IPS DF 6.9 (cell line): Measurements from ENCODE around the gene B3GALT6.

Experiments used
- DNase-seq: peaks from one replicate; pipeline ENCODE4 v3.0.0-alpha.2; 2013; ENCODE audit warnings: low read depth, low spot score
- H3K27ac ChIP-seq: one replicate; pipeline ENCODE4 v1.5.1; 2013; ENCODE audit warnings: low read length, control low read depth
- H3K27me3 ChIP-seq: 2 replicates; pipeline ENCODE4 v1.6.1; 2013; ENCODE audit warnings: mild to moderate bottlenecking, low read length; ENCODE audit not compliant: control insufficient read depth, insufficient read depth
- H3K36me3 ChIP-seq: 2 replicates; pipeline ENCODE4 v1.6.1; 2013; ENCODE audit warnings: low read length; ENCODE audit not compliant: control insufficient read depth, insufficient read depth
- H3K4me1 ChIP-seq: 2 replicates; pipeline ENCODE4 v1.6.1; 2013; ENCODE audit warnings: low read length; ENCODE audit not compliant: control insufficient read depth, insufficient read depth
- H3K4me3 ChIP-seq: 2 replicates; pipeline ENCODE4 v1.5.1; 2013; ENCODE audit warnings: mild to moderate bottlenecking, low read length
- H3K9me3 ChIP-seq: 2 replicates; pipeline ENCODE4 v1.6.1; 2013; ENCODE audit warnings: low read length, inconsistent platforms; ENCODE audit not compliant: control insufficient read depth, insufficient read depth
- WGBS: extraction: QIAGEN DNeasy Blood & Tissue Kit; methylation state at CpG from one replicate; pipeline ENCODE4 v1.1.7; 2013; ENCODE audit warnings: mixed read lengths, missing lambda C conversion rate; ENCODE audit not compliant: insufficient read length, insufficient coverage; 5-methylcytosine and 5-hydroxymethylcytosine counted together

Gene B3GALT6

DNA sequence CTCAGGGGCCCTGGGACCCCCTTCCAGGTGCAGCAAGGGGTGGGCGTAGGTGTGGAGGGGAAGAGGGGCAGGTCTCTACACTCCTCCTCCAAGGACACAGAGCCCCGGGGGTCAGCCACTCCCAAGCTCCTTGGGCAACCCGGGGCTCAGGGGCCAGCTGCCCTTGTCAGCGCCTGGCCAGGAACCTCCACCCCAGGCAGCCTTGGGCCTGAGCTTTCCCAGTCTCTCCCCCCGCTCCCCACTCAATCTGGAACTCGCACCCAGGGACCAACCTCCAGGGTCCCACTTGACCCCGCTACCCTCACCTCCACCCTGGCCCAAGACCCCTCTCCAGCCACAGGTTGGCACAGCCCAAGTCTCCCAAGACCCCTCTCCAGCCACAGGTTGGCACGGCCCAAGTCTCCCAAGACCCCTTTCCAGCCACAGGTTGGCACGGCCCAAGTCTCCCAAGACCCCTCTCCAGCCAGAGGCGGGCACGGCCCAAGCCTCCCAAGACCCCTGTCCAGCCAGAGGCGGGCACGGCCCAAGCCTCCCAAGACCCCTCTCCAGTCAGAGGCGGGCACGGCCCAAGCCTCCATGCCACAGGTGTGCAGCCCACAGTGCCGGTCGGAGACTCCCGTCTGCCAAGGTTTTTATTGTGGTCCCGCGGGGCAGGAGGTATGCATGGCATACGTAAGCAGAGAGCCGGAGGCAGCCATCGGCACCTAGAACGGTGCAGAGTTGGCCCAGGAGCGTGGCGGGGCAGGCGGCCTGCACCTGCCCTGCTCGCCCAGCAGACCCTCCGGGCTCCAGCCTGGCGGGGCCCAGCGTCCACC, 21.1 kb upstream of the B3GALT6 start:
- WGBS: no CpG with 5 or more reads among the region's 31 CpGs

DNA sequence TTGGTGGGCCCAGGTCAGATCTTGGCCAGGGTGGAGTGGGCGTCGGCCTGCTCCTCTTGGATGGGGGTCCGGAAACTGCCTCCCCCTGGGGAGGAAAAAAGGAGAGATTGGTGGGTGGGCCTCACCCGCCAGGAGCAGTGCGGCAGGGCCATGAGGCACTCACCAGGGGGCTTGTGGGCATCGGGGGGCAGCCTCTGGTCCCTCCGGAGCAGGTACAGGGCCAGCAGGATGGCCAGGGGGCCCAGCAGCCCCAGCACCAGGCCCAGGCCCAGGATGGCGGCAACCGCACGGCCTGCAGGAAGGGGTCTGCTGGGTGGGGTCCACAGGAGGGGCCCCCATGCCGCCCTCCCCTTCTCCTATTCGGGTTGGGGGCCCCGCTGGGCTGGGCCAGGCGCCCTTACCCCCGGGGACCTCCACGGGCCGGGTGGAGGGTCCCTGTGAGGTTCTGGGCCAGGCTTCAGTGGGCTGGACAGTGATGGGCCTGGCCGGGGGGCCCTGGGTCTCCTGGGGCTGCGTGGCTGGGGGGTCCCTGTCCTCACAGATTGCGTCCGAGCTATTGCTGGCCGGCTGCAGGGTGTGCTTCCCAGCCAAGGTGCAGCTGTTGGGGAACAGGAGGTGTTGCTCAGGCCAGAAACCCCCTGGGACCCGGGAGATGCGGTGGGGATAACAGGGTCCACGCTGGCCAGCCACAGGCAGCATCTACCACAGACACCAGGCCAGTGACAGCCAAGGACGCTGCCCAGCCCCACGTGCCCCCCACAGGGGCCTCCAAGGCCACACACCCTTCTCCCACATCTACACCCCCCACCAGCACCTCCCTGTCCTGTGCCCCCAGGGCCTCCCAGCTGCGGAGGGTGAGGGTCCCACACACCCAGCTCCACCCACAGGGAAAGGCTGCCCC, 20.2 kb upstream of the B3GALT6 start:
- no peak overlapping the region for H3K27ac ChIP-seq
- DNase-seq: no peak
- no peaks in the 10 kb centered on the region for H3K27me3 ChIP-seq
- no CpG with 5 or more reads among the region's 28 CpGs for WGBS
- H3K36me3 ChIP-seq: no peaks in the 10 kb centered on the region; the same call in 1 of the 2 replicates
- peaks cover 1% of the 10 kb centered on the region; the same call in 1 of the 2 replicates for H3K4me1 ChIP-seq
- H3K9me3 ChIP-seq: no peaks in the 10 kb centered on the region
- H3K4me3 ChIP-seq: no peak overlapping the region; the same call in 1 of the 2 replicates

More for the DNA sequence above, 21.1 kb upstream of the B3GALT6 start:
- Histone ChIP-seq H3K27ac (no peak overlapping the region), H3K27me3 (no peaks in the 10 kb centered on the region; the same call in 1 of the 2 replicates), H3K4me1 (peaks cover 4% of the 10 kb centered on the region), H3K4me3 (no peak overlapping the region), H3K36me3 (no peaks in the 10 kb centered on the region; the same call in 1 of the 2 replicates), H3K9me3 (no peaks in the 10 kb centered on the region)
- DNase-seq: no peak

DNA sequence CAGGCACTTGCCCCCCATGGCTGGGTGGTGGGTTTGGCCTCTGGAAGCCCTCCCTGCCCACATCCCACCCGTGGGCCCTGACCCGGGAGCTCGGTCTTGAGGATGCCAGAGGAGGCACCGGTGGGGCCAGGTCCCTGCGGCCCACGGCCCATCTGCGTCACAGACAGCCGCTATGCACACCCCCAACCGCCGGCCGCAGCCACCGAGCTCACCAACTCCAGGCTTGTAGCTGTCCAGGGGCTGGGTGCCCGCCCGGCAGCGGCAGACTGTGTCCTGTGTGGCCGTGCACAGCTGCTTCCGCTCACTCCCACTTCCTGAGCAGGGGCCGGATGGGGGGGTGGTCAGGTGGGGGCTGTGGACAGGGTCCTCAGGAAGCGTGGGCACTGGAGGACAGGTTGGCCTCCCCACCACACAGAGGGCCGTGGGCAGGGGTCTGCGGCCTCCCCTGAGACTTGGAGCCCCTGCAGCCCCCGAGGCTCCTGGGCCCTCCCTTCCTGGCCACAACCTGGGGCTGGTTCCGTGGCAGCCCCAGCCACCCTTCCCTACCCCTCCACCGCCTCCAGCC, 19.2 kb upstream of the B3GALT6 start:
- DNase-seq: no peak
- no peak overlapping the region for H3K27ac ChIP-seq
- H3K27me3 ChIP-seq: no peaks in the 10 kb centered on the region
- no peaks in the 10 kb centered on the region for H3K9me3 ChIP-seq
- H3K36me3 ChIP-seq: no peaks in the 10 kb centered on the region; the same call in 1 of the 2 replicates
- no CpG with 5 or more reads among the region's 24 CpGs for WGBS
- H3K4me3 ChIP-seq: no peak overlapping the region; the same call in 1 of the 2 replicates
- H3K4me1 ChIP-seq: no peaks in the 10 kb centered on the region; the same call in 1 of the 2 replicates

DNA sequence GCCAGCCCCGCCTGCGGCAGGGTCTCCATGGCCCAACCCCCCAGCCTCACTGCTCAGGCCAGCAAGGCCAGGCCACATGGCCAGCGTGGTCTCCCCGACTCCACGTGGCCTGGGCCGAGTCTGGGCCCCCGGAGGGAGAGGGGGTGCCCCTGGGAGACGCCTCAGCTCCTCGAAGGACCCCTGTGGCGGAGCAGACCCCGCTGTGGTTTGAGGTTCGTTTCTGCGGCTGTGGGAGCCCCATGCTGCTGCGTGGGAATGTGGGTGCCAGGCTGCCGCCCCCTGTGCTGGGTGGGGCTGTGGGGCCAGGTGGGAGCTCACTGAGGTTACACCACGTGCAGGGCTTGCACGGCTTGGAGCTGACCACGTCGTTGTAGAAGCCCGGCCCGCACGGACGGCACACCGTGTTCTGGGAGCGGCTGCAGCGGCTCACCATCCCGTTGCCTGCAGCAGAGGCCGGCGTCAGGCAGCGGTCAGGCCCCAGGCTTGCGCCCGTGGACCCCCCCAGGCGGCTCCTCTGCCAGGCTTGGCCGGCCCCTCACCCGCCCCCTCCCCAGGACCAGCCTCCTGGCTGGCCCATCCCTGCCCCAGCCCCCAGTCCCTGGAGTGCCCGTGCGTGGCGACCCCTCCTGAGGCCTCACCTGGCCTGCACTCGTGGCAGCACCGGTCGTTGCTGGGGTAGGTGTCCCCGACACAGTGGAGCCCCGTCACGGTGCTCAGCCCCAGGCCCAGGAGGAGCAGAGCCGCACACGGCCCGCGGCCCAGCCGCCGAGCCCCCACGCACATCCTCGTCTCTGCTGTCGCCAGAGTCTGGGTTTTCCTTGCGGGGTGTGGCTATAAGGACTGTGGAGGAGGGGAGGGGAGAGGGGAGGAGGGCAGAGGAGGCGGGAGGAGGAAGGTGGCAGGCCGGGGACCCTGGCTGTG, 18.4 kb upstream of the B3GALT6 start, which contains the start of gene TNFRSF4:
TSS of gene TNFRSF4 (minus strand) at position 809 of the 921 bp plus-strand sequence. CDS start at position 783, 26 bp downstream.
- WGBS: no CpG with 5 or more reads among the region's 56 CpGs
- H3K9me3 ChIP-seq: no peaks in the 10 kb centered on the region
- H3K4me3 ChIP-seq: no peak within 1 kb of the TSS; the same call in 1 of the 2 replicates
- no peaks in the 10 kb centered on the region for H3K4me1 ChIP-seq
- H3K27me3 ChIP-seq: no peaks in the 10 kb centered on the region
- peaks cover 5% of the 10 kb centered on the region for H3K36me3 ChIP-seq
- DNase-seq: no peak
- no peak within 1 kb of the TSS for H3K27ac ChIP-seq

DNA sequence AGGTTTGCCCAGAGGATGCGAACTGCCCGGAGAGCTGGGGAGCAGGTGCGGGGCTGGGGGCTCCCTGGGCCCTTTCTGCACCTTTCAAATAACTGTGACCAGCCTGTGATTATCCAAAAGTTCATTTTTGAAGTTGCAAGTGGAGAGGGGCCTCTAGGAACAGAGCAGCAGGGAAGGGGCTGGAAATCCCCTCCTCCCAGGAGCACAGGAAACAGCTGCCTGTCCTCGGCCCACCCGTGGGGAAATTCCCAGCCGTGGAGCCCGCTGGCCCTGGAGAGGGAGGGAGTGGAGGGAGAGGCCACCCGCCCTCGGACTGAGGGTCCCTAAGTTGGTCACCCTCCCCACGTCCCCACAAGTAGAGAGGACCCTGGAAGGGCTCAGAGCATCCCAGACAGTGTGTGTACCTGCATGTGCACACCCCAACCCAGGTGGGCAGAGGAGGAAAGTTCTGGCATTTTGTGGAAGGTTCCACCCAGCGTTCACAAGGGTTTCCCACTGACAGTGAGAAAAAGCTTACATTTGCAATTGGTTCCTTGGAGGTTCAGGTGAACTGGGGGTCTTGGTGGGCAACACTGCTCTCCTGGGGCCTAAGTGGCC, 16.9 kb upstream of the B3GALT6 start:
- peaks cover 7% of the 10 kb centered on the region for H3K36me3 ChIP-seq
- H3K27ac ChIP-seq: no peak overlapping the region
- no peak for DNase-seq
- H3K4me3 ChIP-seq: no peak overlapping the region
- no peaks in the 10 kb centered on the region for H3K4me1 ChIP-seq
- H3K27me3 ChIP-seq: no peaks in the 10 kb centered on the region
- no peaks in the 10 kb centered on the region for H3K9me3 ChIP-seq
- no CpG with 5 or more reads among the region's 11 CpGs for WGBS

DNA sequence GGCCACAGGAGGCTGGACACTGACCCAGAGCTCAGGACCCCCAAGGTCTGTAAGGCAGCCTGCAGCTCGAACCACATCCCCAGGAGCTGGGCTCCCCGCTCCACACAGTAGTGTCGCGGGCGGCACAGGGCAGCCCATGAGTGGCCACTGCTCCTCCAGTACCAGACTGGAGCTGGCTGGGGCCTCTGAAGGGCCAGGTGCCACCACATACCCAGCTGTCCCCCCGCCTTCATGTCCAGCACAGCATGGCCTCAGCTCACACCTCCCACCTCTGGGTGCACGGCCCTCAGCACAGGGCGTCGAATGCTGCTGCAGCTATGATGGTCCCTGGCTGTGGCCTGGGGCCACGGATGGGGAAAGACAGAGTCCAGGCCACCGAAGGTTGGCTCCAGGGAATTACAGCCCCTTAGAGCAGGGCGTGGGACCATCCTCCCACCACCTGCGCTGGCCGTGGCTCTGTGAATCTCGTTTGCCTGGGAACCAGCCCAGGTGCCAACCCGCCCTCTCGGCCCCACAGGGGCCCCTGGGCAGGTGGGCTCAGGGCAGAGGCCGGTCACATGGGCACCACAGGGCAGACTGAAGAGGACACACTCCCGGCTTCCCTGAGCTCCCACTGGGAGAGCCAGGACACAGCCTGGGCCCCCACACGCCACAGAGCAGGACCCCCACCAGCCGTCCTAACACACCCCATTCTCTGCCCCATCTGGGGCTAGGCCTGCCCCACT, 16.0 kb upstream of the B3GALT6 start:
- H3K4me1 ChIP-seq: no peaks in the 10 kb centered on the region
- H3K36me3 ChIP-seq: peaks cover 11% of the 10 kb centered on the region
- H3K4me3 ChIP-seq: no peak overlapping the region
- DNase-seq: no peak
- H3K9me3 ChIP-seq: no peaks in the 10 kb centered on the region
- H3K27ac ChIP-seq: no peak overlapping the region
- no peaks in the 10 kb centered on the region for H3K27me3 ChIP-seq
- WGBS: no CpG with 5 or more reads among the region's 21 CpGs

DNA sequence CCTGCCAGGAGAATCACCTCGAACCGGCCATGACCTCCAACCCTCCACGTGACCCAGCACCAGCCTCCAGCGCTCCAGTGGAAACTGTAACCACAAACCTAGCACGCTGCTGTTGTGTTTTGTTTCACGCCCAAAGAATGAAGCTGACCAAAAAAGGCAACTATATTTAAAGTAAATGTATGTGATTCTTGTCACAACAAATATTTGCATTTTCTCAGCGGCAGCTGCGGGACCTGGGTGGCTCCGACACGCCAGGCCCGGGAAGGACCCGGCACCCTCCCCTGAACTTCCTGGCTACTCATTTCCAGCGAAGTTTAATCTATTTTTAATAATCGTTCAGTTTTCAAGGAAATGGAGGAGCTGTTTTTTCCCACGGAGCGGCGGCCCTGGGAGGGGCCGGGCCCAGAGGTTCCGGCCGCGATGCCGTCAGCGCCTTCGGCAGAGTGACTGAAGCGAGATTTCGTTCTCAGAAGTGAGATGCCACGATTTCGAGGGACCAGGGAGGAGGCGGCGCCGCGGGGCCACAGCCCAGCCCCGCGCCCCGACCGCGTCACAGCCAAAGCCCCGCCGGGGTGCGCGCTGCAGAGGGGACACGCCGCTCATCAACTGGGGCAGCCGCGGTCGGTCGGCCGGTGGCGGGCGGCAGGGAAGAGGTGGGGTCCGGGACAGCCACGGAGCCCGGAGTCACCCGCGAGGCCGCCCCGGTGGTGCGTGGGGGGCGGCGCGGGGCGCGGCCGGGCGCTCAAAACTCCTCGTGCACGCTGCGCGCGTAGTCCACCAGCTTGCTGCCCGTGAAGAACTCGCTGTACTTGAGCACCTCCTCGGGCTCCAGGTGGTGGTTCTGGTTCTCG, 15.0 kb upstream of the B3GALT6 start:
- Histone ChIP-seq H3K9me3 (no peaks in the 10 kb centered on the region), H3K36me3 (peaks cover 11% of the 10 kb centered on the region), H3K4me3 (no peak overlapping the region), H3K27me3 (no peaks in the 10 kb centered on the region), H3K4me1 (no peaks in the 10 kb centered on the region), H3K27ac (no peak overlapping the region)
- DNase-seq: no peak
- WGBS: no CpG with 5 or more reads among the region's 74 CpGs

DNA sequence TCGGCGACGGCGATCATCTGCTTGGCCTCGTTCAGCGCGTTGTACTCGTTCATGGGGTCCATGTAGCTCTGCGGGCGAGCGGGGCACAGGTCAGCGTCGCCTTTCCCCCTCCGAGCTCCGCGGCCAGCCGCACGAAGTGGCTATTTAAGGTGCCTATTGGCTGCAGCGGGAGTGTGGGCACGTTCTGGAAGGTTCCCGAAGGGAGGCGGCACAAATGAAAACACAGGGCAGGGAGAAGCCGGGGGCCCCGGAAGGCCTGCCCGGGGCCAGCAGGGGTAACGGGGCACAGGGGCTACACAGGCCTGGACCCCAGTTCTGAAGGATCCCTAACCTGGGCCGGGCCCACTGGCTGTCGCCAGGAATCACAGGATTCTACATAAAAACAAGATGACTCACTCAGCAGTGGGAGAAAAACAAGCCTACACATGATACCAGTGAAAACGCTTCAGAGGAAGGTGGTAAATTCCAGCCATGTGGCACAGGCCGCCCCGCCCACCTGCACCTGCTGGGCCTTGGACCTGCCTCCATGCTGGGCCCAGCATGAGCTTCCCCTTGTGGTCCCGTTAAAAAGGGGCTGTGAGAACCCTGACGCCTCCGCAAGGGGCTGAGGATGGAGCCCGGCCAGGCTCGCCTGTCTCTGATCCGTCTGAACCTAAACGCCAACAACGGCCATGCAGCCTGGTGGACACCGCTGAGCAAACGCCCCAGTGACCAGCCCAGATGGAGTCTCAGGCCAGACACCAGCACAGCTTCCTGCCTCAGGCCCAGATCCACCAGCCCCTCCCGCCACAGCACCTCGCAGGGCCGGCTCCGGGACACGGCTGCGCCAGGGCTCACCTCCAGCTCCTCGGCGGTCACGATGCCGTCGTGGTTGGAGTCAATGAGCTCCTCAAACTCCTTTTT, 14.2 kb upstream of the B3GALT6 start:
- no peak for DNase-seq
- H3K9me3 ChIP-seq: no peaks in the 10 kb centered on the region
- H3K4me3 ChIP-seq: no peak overlapping the region
- no peaks in the 10 kb centered on the region for H3K4me1 ChIP-seq
- no CpG with 5 or more reads among the region's 52 CpGs for WGBS
- H3K36me3 ChIP-seq: peaks cover 14% of the 10 kb centered on the region
- H3K27ac ChIP-seq: no peak overlapping the region
- no peaks in the 10 kb centered on the region for H3K27me3 ChIP-seq
